Measurements from ENCODE around the gene SLC12A6.

- TF ChIP-seq, protein P1, sequence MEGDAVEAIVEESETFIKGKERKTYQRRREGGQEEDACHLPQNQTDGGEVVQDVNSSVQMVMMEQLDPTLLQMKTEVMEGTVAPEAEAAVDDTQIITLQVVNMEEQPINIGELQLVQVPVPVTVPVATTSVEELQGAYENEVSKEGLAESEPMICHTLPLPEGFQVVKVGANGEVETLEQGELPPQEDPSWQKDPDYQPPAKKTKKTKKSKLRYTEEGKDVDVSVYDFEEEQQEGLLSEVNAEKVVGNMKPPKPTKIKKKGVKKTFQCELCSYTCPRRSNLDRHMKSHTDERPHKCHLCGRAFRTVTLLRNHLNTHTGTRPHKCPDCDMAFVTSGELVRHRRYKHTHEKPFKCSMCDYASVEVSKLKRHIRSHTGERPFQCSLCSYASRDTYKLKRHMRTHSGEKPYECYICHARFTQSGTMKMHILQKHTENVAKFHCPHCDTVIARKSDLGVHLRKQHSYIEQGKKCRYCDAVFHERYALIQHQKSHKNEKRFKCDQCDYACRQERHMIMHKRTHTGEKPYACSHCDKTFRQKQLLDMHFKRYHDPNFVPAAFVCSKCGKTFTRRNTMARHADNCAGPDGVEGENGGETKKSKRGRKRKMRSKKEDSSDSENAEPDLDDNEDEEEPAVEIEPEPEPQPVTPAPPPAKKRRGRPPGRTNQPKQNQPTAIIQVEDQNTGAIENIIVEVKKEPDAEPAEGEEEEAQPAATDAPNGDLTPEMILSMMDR (conservative IDR thresholded peaks at IDR 0.05; ENCODE audit: low read length) = no peak
- TF ChIP-seq EZH2phosphoT487 (IDR thresholded peaks at IDR 0.05; ENCODE audit: borderline replicate concordance) = no peak
These were observed 61.9 kb downstream of the SLC12A6 start for GRCh38 chr15:34275721-34276120.
